Posterior vena cava (tissue), 2 donors: Measurements from ENCODE around the gene PLK4. TPM values are rescaled to one million over a fixed set of nuclear protein-coding genes. Genes with fewer than 3 reads are reported as not detected.

Source experiments
- DNase-seq: peaks from one replicate; pipeline ENCODE4 v3.0.0-alpha.2; 2020; ENCODE audit warnings: low spot score
- intact Hi-C, 2 donors: fragments of 100-400 bp; cut with DNase I; formaldehyde crosslinking; loops; one replicate each; pipeline versions ENCODE4 v1.14.1 to v1.14.2; 2022 to 2023
- long read RNA-seq, 2 donors: library from polyadenylated mRNA; unstranded; transcript quantifications; one replicate each; pipeline ENCODE4 v2.0.0, GENCODE V29; 2020 to 2021
- total RNA-seq, 2 donors: library from RNA; stranded (reverse); fragmentation: NEBNext Ultra II Directional; extraction: Animal tissue kit (Norgen Biotek cat#: 25700); gene quantifications; one replicate each; pipeline ENCODE4 v1.2.1, GENCODE V29; 2021
- donor health status: DM: yes; HTN: yes; CAD: no.
- donor health status: DM: yes; HTN: yes; CAD: no.

Gene PLK4
- total RNA-seq = 1 to 10 TPM; 1.7 to 2.1 TPM
- long read RNA-seq, donor 1 = 0 reads
- long read RNA-seq, donor 2, partial matches to known transcripts = 1 of 1 reads
- long read RNA-seq, donor 2, other reads (novel, unspliced or antisense) = 0 of 1 reads

DNA sequence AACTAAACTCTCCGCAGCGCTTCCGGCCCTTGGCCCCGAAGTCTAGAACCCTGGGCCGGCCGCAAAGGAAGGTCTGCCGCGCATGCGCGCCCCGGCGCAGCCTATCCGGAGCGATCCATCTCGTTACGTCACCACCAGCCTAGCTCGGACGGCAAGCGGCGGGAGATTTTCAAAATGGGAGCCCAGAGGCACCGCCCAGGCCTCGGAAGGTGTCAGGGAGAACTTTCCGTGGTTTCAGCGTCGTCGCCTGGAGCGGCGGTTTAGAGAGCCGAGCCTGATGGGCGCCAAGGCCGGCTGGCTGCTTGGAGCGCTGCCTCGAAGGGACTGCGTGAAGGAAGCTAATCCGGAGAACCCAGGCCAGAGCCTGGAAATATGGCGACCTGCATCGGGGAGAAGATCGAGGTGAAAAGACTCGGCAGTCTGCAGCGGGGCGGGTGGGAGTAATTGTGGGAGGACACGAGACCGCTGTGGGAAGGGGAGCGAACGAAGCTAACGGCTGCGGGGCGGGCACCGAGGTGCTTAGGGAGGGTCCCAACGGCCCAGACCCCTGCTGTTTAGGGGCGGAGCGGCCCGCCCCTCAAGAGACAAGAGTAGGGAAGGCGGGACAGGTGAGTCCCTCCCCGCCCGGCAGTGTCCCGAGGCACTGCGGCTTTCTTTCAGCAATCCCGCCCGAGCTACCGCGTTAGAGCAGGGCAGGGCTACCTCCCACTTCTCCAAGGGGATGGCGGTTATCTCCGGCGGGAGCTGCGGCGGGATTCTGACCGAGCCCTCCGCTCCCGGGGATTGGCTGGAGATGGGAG lies at the start of gene PLK4:
TSS of gene PLK4 (plus strand) at position 131 of the 800 bp plus-strand sequence. CDS start at position 373, 242 bp downstream.
- DNase-seq = peak; percentile 99
- intact Hi-C loops = no loop called here

DNA sequence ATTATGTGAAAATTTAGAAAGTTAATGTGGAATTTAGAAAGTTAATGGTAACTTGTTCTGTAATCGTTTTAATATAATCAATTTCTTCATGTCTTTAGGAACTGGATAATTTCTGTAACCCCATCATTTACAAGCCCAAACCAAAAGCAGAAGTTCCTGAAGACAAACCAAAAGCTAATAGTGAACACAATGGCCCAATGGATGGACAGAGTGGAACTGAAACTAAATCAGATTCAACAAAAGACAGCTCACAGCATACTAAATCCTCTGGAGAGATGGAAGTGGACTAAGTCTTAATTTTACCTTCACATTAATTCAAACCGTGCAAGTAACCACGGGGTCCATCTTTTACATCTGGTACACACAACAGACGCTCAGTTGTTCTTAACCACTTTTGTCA lies 48.1 kb upstream of the PLK4 start:
- no peak for DNase-seq
- intact Hi-C loops = no loop called here

DNA sequence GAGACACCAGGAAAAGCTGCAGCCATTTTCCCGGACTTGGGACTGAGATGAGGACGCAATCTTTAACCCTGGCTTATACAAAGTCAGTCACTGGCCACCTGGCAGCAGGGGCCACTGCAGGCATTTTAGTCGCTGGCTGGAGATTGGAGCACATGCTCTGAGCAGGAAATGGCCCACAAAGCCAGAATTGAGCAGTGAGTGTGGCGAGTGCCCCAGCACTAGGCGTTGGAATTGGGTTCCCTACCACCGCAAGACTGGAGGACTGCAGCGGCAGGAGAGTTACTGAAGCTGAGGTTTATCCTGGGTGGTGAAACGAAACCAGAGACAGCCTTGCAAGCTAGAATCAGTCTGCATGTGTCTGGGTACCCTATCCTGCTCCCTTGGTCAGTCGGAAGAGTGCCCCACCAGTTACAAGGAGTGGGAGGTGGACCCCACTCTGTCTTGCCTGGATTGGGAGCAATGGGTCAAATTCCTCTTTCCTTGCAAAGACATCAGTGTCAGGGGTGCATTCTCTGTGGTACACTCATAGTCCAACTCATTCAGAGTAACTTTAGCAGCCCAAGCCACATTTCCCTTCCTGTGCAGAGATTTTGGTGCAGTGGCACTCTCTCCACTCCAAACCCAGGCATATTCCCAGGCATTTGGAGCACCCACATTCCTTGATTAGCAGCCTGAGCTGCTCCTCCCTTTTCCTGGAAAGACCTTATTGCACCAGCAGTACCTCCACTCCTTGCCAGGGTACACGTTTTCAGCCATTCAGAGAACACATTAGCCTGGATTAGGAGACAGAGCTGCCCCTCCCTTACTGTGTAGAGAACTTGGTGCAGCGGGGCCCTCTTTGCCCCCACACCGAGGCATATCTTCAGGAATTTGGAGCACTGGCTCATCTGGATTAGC lies 36.7 kb upstream of the PLK4 start:
- intact Hi-C loops = no loop called here
- no peak for DNase-seq

DNA sequence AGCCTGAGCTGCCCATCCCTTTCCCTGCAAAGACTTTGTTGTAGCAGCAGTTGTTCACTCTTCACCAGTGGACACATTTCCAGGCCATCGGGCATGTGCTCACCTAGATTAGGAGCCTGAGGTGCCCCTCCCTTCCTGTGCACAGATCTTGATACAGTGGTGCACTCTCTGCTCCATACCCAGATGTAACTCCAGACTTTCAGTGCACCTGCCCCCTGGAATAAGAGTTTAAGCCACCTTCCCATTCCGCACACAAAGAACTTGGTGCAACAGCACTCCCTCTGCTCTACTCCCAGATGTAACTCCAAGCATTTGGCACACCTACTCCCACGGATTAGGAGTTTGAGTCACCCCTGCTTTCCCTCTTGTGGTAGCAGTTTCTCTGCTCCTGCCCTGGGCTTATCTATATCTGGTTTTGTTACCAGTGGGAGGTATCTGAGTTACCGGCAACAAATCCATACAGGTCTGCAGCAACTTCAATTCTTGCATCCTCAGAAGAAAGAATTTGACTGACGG lies 36.0 kb upstream of the PLK4 start:
- intact Hi-C loops = no loop called here
- DNase-seq = no peak

DNA sequence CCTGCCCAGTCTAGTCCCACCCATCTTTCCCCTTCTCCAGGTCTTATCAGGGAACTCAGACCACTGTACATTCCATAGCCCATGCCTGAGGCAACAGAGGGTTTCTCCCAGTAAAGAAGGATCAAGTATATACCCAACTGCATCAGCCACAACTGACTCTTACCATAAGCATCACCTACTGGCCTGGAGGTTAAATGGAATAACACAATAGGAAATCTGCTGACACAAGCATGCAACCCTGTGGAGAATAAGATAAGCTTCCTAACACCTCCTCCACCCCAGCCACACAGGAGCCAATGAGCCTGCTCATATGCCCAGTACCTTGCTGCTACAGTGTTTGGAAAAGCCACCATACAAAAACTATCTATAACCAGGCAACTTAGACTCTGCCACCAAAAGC lies 34.6 kb upstream of the PLK4 start:
- intact Hi-C loops = no loop called here
- no peak for DNase-seq

DNA sequence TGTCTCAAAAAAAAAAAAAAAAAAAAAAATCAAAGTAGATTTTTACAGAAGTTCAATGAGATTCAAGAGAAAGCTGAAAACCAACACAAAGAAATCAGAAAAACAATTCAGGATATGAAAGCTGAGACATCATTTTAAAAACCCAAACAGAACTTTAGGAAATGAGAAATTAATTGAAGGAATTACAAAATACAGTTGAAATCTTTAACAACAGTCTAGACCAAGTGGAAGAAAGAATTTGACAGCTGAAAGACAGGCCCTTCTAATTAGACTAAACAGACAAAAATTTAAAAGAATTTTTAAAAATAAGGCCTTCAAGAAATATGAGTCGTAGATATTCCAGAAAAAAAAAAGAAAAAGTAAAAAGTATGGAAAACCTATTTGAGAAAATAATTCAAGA lies 33.9 kb upstream of the PLK4 start:
- intact Hi-C loops = no loop called here

DNA sequence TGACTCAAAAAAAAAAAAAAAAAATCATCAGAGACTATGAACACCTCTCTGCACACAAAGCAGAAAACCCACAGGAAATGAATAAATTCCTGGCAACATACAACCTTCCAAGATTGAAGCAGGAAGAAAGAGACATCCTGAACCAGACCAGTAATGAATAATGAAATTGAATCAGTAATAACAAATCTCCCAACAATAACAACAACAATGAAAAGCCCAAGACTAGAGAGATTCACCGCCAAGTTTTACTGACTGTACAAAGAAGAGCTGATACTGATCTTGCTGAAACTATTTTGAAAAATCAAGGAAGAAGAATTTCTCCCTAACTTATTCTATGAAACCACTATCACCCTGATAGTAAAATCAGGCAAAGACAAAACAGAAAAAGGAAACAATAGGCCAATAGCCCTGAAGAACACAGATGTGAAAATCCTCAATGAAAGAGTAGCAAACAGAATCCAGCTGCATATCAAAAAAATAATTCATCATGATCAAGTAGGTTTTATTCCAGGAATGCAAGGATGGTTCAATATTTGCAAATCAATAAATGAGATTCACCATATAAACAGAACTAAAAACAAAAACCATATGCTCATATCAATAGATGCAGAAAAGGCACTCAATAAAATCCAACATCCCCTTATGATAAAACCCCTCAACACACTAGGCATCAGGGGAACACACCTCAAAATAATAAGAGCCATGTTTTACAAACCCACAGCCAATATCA lies 31.0 kb upstream of the PLK4 start:
- intact Hi-C loops = loop anchor here in 1 of 2 donors (5.0 kb wide), 1 partner anchor 893 kb away; no protein-coding TSS in a partner anchor
- DNase-seq = no peak

More for the DNA sequence above, 33.9 kb upstream of the PLK4 start:
- no peak for DNase-seq

DNA sequence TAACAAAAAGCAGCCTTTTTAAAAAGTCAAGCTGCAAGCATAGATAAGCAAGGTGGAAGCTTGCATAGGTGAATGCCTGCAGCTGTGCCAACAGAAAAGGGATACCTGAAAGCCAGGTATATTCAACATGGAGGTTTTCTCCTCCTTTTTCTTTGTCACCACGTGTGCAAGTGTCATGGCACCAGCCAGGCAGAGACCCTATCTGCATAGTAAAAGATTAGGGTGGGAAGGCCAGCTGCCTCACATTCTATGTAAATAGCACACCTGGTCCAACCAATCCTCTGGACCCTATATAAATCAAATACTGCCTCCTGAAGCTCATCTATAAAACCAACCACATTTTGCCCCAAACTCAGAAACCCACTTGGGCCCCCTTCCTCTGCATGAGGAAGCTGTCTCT lies 28.0 kb upstream of the PLK4 start:
- no peak for DNase-seq
- intact Hi-C loops = loop anchor here in 1 of 2 donors (5.0 kb wide), 1 partner anchor 890 kb away; no protein-coding TSS in a partner anchor

DNA sequence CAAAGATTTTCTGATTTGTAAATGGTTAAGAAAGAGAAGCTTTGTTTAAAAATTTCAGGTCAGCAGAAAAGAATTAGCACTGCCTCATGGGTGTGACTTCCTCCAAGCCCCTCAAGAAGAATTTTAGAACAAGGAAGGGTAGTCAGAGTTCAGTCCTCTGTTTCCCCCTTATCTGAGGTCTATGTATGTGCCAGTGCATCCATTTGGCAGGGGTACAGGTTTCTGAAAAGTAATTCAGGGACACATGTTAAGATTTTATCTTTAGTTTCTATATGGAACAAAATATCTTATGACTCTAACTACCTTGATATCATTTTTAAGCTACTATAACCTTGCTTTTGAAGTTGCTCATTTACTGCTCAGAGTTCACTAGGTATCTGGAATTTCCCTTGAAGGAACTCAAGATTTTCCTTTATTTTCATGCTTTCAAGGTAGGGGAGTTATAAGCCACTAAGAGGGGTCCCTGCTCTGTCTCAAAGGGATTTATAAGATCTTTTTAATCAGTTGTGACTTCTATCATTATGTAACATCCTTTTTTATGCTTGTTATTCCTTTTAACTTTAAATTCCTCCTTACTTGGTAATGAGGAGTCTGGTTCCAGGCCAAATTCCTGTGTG lies 24.4 kb upstream of the PLK4 start:
- DNase-seq = no peak
- intact Hi-C loops = no loop called here

DNA sequence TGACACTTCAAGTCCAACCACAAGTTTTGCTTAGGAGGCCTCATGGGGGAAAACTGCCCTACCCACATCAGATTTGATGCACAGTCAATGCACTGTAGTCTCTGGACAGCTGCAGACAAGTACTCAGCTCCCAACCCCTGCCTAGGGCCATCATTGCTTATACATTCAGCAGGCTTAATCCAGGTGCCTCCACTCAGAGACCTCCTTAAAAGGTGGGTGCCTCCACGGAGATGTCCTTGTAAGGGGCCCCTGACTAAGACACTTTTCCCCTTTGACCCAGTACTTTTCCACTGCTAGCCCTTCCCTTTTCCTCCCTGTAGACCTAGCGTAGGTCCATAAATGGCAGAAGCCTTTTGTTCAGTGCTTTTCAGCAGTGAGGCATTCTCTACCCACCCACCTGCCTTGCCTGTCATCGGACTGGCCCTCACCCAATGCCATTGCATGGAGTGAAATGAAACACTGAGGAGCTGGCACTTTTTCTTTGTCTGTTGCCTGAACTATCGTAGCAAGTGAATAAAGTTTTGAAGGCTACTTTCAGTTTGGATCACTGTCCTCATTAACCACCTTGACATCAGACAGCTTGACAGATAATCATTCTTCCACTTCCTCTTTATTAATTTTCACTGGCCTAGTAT lies 23.8 kb upstream of the PLK4 start:
- no peak for DNase-seq
- intact Hi-C loops = no loop called here

DNA sequence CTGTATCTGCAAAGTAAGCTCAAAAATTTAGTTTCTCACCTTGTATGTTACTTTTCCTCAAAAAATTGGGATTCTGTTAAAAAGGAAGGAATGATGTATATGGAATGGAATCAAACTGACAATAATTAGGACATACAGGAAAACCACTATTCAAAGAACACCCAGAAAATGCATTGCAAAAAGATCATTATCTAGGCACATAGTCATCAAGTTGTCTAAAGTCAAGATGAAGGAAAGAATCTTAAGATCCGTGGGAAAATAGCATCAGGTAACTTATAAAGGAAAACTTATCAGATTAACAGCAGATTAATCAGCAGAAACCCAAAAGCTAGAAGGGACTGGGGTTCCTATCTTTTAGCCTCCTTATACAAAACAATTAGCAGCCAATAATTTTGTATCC lies 23.1 kb upstream of the PLK4 start:
- no peak for DNase-seq
- intact Hi-C loops = no loop called here

DNA sequence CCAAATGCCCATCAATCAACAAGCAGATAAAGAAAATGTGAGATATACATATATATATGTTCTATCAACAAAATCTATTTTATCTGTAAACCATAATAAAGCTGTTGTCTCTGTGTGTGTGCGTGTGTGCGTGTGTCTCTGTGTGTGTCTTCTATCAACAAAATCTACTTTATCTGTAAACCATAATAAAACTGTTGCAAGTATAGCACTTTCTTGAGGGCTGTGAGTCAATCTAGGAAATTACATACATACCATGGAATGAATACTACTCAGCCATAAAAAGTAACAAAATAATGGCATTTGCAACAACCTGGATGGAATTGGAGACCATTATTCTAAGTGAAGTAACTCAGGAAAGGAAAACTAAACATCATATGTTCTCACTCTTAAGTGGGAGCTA lies 12.5 kb upstream of the PLK4 start:
- intact Hi-C loops = no loop called here
- no peak for DNase-seq

DNA sequence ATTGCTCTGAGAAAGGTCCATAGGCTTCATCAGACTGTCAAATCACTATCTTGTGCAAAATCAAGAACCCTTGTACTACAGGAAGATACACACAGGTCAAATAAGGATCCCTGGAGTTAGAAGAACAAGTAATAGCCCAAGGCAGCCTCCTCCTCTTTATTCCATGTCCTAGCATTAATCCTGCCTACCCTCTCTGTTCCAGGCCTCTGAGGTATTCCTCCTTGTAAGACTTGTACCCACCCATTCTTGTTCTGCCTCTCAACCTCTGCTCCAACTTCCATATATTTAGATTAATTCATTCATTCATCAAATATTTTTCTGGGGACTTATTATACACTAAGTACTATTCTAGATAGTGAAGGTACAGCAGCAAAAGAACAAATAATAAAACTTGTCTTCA lies 10.4 kb upstream of the PLK4 start:
- no peak for DNase-seq
- intact Hi-C loops = no loop called here

DNA sequence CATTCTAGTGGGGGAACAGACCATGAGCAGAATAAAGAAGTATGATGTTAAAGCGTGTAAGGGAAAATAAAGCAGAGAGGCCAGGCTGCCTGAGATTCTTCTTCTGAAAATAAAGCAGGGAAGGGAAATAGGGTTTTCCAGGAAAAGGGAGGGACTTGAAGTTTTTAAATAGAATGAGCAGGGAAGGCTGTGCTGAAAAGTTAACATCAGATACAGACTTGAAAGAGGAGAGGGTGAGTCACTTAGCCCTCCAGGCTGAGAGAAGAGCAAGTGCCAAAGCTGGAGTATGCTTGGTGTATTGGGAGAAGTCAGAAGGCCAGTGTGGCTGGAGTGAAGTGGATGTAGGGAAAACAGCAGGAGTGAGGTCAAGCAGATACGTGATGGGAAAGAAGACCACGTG lies 10.0 kb upstream of the PLK4 start:
- DNase-seq = no peak
- intact Hi-C loops = no loop called here

DNA sequence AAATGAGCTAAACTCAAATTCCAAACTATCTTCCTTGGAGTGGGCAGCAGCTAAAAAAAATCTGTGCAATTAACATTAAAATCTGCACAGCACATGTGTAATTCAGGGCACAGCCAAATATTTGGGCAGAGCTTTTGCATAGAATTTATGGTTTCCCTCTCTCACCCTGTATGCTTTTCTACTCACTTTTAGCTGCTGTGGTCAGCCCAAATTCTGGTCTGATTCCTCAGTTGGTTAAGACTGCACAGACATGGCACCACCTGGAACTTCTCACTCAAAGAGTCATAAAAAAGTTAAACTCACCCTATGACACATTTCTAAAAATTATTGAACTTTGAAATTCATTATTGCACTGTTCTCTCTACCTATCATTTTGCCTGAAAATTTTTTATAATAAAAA lies 4.9 kb upstream of the PLK4 start:
- no peak for DNase-seq
- intact Hi-C loops = no loop called here

DNA sequence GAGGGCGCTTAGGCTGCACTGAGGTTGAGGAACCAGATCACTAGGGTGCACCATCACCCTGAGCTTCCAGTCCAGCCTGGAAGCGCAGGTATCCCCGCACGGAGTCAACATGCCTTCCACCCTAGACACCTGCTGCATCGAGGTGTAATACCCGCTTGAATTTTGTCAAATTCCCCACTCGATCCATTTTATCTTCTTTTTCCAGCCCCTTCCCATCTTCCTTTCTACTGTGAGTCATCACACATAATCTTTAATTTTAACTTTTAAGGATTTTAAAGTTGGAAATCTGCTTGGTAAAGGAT lies 821 bp downstream of the PLK4 start:
- intact Hi-C loops = no loop called here
- no peak for DNase-seq

DNA sequence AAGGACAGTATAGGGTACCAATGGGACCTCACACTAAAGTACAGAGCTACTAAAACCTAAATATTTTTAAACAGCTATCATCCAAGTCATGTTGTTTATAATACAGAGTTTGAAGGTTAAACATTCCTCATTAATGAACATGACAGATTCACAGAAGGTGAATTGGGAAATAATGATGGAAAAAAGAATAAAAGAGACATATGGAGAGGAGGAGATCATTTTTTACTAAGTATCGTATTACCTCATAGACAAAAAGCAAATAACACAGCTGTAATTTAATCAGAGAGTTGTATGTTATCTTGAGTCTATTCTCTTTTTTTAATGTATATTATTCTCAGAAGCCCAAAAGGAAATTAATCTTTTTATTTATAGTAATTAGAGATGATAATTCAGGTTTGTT lies 7.9 kb downstream of the PLK4 start:
- no peak for DNase-seq
- intact Hi-C loops = no loop called here

DNA sequence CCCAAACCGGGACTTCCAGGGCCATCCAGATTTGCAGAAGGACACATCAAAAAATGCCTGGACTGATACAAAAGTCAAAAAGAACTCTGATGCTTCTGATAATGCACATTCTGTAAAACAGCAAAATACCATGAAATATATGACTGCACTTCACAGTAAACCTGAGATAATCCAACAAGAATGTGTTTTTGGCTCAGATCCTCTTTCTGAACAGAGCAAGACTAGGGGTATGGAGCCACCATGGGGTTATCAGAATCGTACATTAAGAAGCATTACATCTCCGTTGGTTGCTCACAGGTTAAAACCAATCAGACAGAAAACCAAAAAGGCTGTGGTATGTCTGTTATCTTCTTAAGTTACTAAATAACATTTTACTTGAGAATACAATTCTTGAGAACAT lies 9.2 kb downstream of the PLK4 start:
- intact Hi-C loops = no loop called here

DNA sequence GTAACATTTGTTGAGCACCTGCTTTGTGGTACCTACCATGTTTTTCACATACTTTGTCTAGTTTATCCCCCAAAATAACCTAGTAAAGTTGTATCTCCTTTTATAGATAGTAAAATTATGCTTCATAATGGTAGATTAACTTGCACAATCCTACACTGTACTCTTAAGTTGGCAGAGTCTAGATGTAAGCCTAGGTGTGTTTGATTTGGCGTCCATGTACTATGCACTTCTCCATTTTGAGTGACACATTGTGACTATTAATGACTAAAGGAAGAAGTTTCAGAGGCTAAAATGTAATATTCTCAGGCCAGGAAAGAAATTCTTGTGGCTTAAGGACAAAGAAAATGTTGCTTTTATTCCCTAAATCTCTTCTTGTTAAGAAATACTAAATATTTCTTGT lies 15.4 kb downstream of the PLK4 start:
- DNase-seq = no peak
- intact Hi-C loops = no loop called here

More for the DNA sequence above, 9.2 kb downstream of the PLK4 start:
- DNase-seq = no peak
